Stomach (tissue), 4 donors: ENCODE data around the gene GCK.

Experiments used
- EP300 ChIP-seq: sonication (generic); formaldehyde crosslinking; IDR thresholded peaks from one replicate; pipeline ENCODE4 v1.6.1; 2017; ENCODE audit warnings: antibody characterized with exemption
- POLR2A ChIP-seq, 4 donors: fragments of 450-650 bp; IDR thresholded peaks; one replicate each; pipeline ENCODE4 v1.6.1; 2016; ENCODE audit warnings: antibody characterized with exemption in 4 of 4, control low read depth in 2 of 4, mild to moderate bottlenecking in 1 of 4, moderate library complexity in 1 of 4
- POLR2AphosphoS5 ChIP-seq, 3 donors: sonication (generic); formaldehyde crosslinking; IDR thresholded peaks; one replicate each; pipeline ENCODE4 v1.6.1; 2016; ENCODE audit warnings: antibody characterized with exemption in 3 of 3
- TF ChIP-seq, protein P1 (sequence below), 7 experiments: fragments of 450-650 bp in 4 of 7; fragments of 200-600 bp in 3 of 7; sonication (generic) in 3 of 7; IDR thresholded peaks; one replicate each; pipeline ENCODE4 v1.5.1; 2016 to 2019; ENCODE audit warnings: antibody characterized with exemption in 7 of 7, control low read depth in 2 of 7, mild to moderate bottlenecking in 1 of 7

DNA sequence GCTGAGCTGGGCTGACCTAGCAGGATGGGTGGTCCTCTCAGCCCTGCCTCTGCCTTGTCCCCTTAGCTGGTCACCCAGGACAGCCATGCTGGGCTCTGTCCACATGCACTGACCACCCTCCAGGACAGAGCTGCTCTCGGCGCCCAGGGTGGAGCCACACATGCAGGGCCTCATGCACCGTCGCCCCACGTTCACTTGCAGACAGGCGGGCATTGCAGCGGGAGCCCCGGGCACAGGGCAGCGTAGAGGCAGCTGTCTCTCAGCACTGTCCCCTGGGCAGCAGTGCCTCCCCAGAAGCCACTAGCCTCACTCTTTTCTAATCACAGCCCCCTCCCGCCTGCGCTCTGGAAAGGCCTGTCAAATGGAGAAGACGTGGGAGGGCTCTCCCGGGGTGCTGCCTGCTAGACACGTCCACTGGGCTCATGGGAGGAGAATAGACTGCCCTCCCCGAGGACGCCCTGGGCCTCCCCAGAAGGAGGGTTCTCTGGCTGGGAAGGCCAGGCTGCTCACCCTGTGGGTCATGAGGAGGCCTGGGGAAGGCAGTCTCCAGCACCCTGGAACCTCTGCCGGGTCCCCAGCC lies 49.0 kb upstream of the GCK start:
- TF ChIP-seq, protein P1, sequence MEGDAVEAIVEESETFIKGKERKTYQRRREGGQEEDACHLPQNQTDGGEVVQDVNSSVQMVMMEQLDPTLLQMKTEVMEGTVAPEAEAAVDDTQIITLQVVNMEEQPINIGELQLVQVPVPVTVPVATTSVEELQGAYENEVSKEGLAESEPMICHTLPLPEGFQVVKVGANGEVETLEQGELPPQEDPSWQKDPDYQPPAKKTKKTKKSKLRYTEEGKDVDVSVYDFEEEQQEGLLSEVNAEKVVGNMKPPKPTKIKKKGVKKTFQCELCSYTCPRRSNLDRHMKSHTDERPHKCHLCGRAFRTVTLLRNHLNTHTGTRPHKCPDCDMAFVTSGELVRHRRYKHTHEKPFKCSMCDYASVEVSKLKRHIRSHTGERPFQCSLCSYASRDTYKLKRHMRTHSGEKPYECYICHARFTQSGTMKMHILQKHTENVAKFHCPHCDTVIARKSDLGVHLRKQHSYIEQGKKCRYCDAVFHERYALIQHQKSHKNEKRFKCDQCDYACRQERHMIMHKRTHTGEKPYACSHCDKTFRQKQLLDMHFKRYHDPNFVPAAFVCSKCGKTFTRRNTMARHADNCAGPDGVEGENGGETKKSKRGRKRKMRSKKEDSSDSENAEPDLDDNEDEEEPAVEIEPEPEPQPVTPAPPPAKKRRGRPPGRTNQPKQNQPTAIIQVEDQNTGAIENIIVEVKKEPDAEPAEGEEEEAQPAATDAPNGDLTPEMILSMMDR (IDR thresholded peaks at IDR 0.05) = no peak
- TF ChIP-seq POLR2AphosphoS5 (IDR thresholded peaks at IDR 0.05) = no peak
- TF ChIP-seq POLR2A (IDR thresholded peaks at IDR 0.05) = no peak
- TF ChIP-seq EP300 = no peak
